Fibroblast of gingiva (primary cell): ENCODE data around the gene AUP1.
A peak's percentile ranks its signal among the peaks of the same experiment; 100 is the strongest.

Experiments used
- DNase-seq: peaks from one replicate; pipeline ENCODE4 v3.0.0-alpha.2; 2011; ENCODE audit warnings: low read depth

Gene AUP1

GRCh38 chr2:74556831-74557370, 27.4 kb upstream of the AUP1 start:
- no peak for DNase-seq

- DNase-seq = no peak
Observed at GRCh38 chr2:74556159-74556558, 26.7 kb upstream of the AUP1 start.

GRCh38 chr2:74555610-74556103, 26.2 kb upstream of the AUP1 start:
- DNase-seq = no peak

GRCh38 chr2:74554820-74555531, 25.5 kb upstream of the AUP1 start:
- peak; percentile 31 for DNase-seq

- DNase-seq = peak; percentile 96
Observed at GRCh38 chr2:74553892-74554819, 24.6 kb upstream of the AUP1 start, which contains the start of the genes DOK1 and LOXL3. Gene DOK1, plus strand, starts transcription at chr2:74554720. Its CDS starts 35 bp downstream, at chr2:74554755. Gene LOXL3, minus strand, starts transcription at chr2:74553942. Its CDS starts 1,308 bp downstream, at chr2:74552634.

GRCh38 chr2:74552914-74553811, 23.7 kb upstream of the AUP1 start:
- DNase-seq = peak; percentile 52

- no peak for DNase-seq
Observed at GRCh38 chr2:74551942-74552913, 22.7 kb upstream of the AUP1 start.

GRCh38 chr2:74551530-74551929, 22.0 kb upstream of the AUP1 start:
- no peak for DNase-seq

- DNase-seq = no peak
Observed at GRCh38 chr2:74550231-74550630, 20.7 kb upstream of the AUP1 start.

- peak; percentile 33 for DNase-seq
Observed at GRCh38 chr2:74548900-74549826, 19.7 kb upstream of the AUP1 start.

GRCh38 chr2:74548285-74548899, 18.9 kb upstream of the AUP1 start:
- DNase-seq = no peak

GRCh38 chr2:74546004-74546403, 16.5 kb upstream of the AUP1 start:
- DNase-seq = no peak

- DNase-seq = no peak
Observed at GRCh38 chr2:74544634-74545033, 15.1 kb upstream of the AUP1 start.

GRCh38 chr2:74542978-74543377, 13.5 kb upstream of the AUP1 start:
- DNase-seq = no peak

- DNase-seq = peak; percentile 34
Observed at GRCh38 chr2:74540291-74540690, 10.8 kb upstream of the AUP1 start.

GRCh38 chr2:74538881-74539339, 9.4 kb upstream of the AUP1 start:
- no peak for DNase-seq

GRCh38 chr2:74537140-74537539, 7.6 kb upstream of the AUP1 start:
- no peak for DNase-seq

GRCh38 chr2:74536166-74536950, 6.9 kb upstream of the AUP1 start:
- no peak for DNase-seq
